T-helper 17 cell (primary cell): Measurements from ENCODE around the gene LRRFIP2. TPM values are rescaled to one million over a fixed set of nuclear protein-coding genes. Genes with fewer than 3 reads are reported as not detected.
A peak's percentile ranks its signal among the peaks of the same experiment; 100 is the strongest.

Experiments
- ATAC-seq: fragments of 150-1000 bp; cut with Tn5 transposase; 2 replicates; pipeline ENCODE4 v1.10.0; 2021; ENCODE audit warnings: mild to moderate bottlenecking, moderate library complexity
- DNase-seq, 3 donors: peaks; one replicate each; pipeline versions ENCODE4 v3.0.0 to v3.0.0-alpha.2; 2020 to 2021
- H3K9me3 ChIP-seq: one replicate; pipeline ENCODE4 v1.7.0; 2013; ENCODE audit warnings: low read length, mild to moderate bottlenecking; ENCODE audit not compliant: control insufficient read depth, poor library complexity, severe bottlenecking
- H3K27ac Mint-ChIP-seq: one replicate; pipeline ENCODE4 v1.8.0; 2022; ENCODE audit warnings: mild to moderate bottlenecking, moderate library complexity, mixed read lengths
- H3K27me3 Mint-ChIP-seq: one replicate; pipeline ENCODE4 v1.8.0; 2022; ENCODE audit warnings: mixed read lengths
- H3K36me3 Mint-ChIP-seq: one replicate; pipeline ENCODE4 v1.8.0; 2022; ENCODE audit warnings: low read depth, mixed read lengths
- H3K4me1 Mint-ChIP-seq: one replicate; pipeline ENCODE4 v1.8.0; 2022; ENCODE audit warnings: mild to moderate bottlenecking, mixed read lengths
- H3K4me3 Mint-ChIP-seq: one replicate; pipeline ENCODE4 v1.8.0; 2022; ENCODE audit warnings: mild to moderate bottlenecking, moderate library complexity, mixed read lengths
- total RNA-seq, 4 donors: library from RNA in 2 of 4; stranded (reverse) in 2 of 4; gene quantifications; one replicate each; pipeline ENCODE4 v1.2.3 and lab custom pipeline; 2022 to 2026

Gene LRRFIP2
- total RNA-seq, 2 donors from 2014 or later, result 45.4 to 51.6 TPM

DNA sequence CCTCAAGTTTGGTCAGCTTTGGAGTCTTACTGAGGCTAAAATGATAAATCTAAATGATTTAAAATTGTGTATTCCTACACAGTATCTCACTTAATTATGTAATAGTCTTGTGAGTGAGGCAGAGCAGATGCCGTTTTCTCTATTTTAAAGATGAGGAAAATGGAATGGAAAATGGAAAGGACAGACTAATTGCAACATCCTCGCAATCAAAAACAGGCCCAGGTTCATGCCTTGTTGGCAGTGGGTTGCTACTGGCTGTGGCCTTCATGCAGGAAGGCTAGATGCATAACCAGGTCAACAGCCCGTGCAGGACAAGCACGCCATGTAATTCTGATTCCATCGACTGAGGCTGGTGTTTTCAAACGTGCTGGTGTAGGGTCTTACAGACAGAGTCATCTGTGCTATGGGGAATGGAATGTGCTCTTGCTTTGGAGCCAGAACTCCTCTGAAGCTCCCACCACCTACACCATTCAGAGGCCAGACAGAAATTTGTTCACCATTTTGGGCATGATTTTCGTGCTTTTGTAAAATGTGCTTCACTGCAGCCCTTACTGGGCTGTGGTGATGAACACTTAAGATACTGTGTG, 143.2 kb downstream of the LRRFIP2 start:
- Mint-ChIP-seq H3K4me3 (no peak overlapping the region), H3K4me1 (peaks cover 3% of the 10 kb centered on the region), H3K36me3 (peaks cover 12% of the 10 kb centered on the region), H3K27ac (no peak overlapping the region), H3K27me3 (no peaks in the 10 kb centered on the region)
- DNase-seq, result no peak
- H3K9me3 ChIP-seq, result no peaks in the 10 kb centered on the region
- no peak for ATAC-seq

DNA sequence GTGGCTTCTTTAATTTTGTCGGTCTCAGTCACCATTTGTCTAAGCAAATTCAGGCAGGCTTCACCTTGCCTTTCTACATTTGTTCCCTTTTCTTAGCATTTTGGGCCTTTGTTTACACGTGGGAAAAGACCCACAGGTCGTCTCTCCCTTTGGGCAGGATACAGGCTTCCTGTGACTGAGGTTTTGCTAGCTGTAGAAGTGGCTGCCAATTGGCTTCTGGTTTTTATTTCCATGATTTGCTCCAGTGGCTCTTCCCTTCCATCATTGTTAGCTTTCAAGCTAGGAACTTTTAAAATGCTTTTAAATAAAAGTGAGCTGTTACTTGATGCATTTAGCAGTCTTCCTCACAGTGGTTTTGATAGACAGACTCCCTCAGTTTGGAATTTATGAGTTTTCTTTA, 143.8 kb downstream of the LRRFIP2 start:
- H3K4me3 Mint-ChIP-seq, result no peak overlapping the region
- no peaks in the 10 kb centered on the region for H3K9me3 ChIP-seq
- no peak overlapping the region for H3K27ac Mint-ChIP-seq
- no peak for ATAC-seq
- H3K4me1 Mint-ChIP-seq, result peaks cover 3% of the 10 kb centered on the region
- H3K27me3 Mint-ChIP-seq, result no peaks in the 10 kb centered on the region
- DNase-seq, result no peak
- H3K36me3 Mint-ChIP-seq, result peaks cover 12% of the 10 kb centered on the region

DNA sequence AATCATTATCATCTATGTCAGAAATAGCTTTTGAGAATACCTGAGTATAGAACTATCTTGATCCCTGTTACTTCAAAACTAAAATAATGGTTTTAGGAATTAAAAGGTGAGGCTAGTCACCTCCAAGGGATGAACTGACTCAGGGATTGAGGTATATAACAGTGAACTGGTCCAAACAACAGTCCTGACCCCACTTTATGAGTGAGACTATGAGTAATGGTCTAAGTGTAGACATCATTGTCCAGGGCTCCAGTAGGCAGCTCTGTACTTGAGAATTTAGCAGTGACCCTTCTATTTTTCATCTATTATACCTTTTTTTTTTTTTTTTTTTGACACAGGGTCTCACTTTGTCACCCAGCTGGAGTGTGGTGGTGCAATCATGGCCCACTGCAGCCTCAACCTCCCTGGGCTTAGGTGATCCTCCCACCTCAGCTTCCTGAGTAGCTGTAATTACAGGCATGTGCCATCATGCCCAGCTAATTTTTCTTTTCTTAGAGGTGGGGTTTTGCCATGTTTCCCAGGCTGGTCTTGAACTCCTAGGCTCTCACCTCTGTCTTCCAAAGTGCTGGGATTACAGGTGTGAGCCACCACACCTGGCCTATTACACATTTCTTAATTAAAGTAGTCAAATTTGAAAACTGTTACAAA, 144.7 kb downstream of the LRRFIP2 start:
- Mint-ChIP-seq H3K4me3 (no peak overlapping the region), H3K27me3 (no peaks in the 10 kb centered on the region), H3K27ac (peak overlapping the region; percentile 21), H3K36me3 (peaks cover 8% of the 10 kb centered on the region), H3K4me1 (peaks cover 5% of the 10 kb centered on the region)
- ATAC-seq (no peak), DNase-seq (no peak)
- H3K9me3 ChIP-seq, result no peaks in the 10 kb centered on the region

DNA sequence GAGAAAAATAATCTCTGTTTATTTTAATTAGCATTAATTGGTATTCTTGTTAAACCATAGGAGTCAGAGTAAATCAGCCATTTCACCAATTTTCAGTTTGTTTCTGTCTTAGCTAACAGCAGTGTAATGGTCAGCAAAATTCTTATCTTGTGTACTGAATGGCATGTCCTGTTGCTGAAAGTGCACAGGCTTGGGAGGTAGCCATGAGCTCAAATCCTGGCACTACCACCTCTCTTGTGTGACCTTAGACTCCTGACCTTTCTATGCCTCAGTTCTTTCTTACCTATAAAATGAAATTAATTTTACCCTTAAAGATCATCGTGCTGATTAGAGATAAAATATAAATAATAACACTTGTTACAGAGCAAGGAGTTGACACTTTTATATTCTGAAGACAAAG, 145.3 kb downstream of the LRRFIP2 start:
- Mint-ChIP-seq H3K27me3 (no peaks in the 10 kb centered on the region), H3K36me3 (peaks cover 8% of the 10 kb centered on the region), H3K27ac (no peak overlapping the region), H3K4me1 (peaks cover 5% of the 10 kb centered on the region), H3K4me3 (no peak overlapping the region)
- DNase-seq (no peak), ATAC-seq (no peak)
- H3K9me3 ChIP-seq, result no peaks in the 10 kb centered on the region

DNA sequence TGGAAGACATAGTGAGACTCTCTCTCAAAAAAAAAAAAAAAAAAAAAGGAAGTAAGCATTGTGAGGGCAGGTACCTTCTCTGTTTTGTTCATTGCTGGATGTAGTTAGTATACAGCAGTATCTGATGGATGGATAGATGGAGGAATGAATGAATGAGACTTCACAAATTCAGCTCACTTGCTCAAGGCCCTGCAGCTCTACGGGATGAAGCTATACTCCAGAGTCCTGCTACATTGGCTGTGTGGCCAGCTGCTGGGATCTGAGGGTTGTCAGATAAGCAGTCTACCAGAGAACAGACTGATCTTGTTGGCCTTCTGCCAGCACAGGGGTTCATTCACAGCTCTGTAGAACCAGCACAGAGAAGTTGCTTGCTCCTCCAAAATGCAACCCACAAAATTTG, 146.1 kb downstream of the LRRFIP2 start:
- no peak for ATAC-seq
- Mint-ChIP-seq H3K27me3 (no peaks in the 10 kb centered on the region), H3K36me3 (peaks cover 8% of the 10 kb centered on the region), H3K4me3 (no peak overlapping the region), H3K4me1 (peaks cover 5% of the 10 kb centered on the region), H3K27ac (no peak overlapping the region)
- no peaks in the 10 kb centered on the region for H3K9me3 ChIP-seq
- DNase-seq, result no peak

DNA sequence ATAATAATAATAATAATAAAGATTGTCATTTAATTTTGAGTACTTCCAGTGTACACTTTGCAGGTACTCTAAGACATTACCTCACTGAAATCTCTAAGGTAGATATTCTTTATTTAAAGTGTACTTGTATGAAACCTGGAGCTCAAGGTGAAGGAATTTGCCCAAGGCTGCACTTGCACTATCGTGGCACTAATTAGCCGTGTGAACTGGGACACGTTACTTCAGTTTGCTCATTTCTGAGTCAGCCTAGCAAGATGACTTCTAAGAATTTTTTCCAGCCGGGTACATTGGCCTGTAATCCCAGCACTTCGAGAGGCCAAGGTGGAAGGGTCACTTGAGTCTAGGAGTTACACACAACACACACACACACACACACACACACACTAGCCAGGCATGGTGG, 147.5 kb downstream of the LRRFIP2 start:
- H3K27me3 Mint-ChIP-seq, result no peaks in the 10 kb centered on the region
- peaks cover 7% of the 10 kb centered on the region for H3K4me1 Mint-ChIP-seq
- no peak overlapping the region for H3K4me3 Mint-ChIP-seq
- H3K27ac Mint-ChIP-seq, result no peak overlapping the region
- peaks cover 8% of the 10 kb centered on the region for H3K36me3 Mint-ChIP-seq
- no peaks in the 10 kb centered on the region for H3K9me3 ChIP-seq
- ATAC-seq, result no peak
- no peak for DNase-seq

DNA sequence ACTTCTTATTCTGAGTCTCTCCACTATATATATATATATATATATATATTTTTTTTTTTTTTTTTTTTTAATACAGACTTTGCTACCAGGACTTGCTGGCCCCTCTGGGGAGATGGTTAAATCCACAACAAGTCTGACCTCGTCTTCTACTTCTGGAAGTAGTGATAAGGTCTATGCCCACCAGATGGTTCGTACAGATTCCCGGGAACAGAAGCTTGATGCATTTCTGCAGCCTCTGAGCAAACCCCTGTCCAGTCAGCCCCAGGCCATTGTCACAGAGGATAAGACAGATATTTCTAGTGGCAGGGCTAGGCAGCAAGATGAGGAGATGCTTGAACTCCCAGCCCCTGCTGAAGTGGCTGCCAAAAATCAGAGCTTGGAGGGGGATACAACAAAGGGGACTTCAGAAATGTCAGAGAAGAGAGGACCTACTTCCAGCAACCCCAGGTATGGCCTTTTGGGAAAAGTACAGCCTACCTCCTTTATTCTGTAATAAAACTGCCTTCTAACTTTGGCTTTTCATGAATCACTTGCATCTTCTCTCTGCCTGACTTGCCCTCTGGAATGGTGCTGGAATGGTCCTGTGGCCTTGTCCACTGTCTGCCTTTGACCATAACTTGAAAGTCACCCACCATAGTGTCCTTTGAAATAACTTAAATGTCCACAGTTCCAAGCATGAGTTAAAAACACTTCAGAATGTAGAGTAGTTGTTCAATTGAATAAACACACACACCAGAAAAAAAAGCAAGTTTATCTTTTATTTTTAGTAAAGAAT, 148.6 kb downstream of the LRRFIP2 start:
- no peak overlapping the region for H3K4me3 Mint-ChIP-seq
- no peak for DNase-seq
- ATAC-seq, result no peak
- H3K9me3 ChIP-seq, result no peaks in the 10 kb centered on the region
- no peaks in the 10 kb centered on the region for H3K27me3 Mint-ChIP-seq
- H3K27ac Mint-ChIP-seq, result no peak overlapping the region
- peaks cover 7% of the 10 kb centered on the region for H3K4me1 Mint-ChIP-seq
- peaks cover 11% of the 10 kb centered on the region for H3K36me3 Mint-ChIP-seq

DNA sequence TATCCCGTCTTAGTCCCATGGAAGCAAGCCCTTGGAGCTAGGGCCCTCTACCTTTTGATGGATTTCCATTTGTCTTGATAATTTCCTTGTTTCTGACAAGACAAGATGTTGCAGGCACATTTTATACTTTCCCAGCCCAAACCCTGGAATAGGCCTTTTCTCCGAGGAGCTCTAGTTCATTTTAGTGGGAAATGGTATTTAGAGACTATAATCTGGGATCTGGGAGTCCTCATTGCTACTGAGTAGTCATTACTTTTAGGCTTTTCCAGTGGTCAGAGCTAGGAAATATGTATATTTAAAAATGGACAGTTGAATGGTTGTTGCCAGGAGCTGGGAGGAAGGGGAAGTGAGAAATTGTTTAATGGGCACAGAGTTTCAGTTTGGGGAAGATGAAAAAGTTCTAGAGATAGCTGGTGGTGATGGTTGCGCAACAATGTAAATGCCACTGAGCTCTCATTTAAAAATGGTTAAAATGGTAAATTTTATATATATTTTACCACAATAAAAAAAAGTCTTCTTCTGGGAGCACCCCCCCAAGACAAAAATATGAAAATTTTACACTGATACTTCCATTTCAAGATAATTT, 149.5 kb downstream of the LRRFIP2 start:
- Mint-ChIP-seq H3K27me3 (no peaks in the 10 kb centered on the region), H3K27ac (peak overlapping the region; percentile 24), H3K4me1 (peaks cover 7% of the 10 kb centered on the region), H3K36me3 (peaks cover 11% of the 10 kb centered on the region), H3K4me3 (no peak overlapping the region)
- ATAC-seq (no peak), DNase-seq (no peak)
- H3K9me3 ChIP-seq, result no peaks in the 10 kb centered on the region

DNA sequence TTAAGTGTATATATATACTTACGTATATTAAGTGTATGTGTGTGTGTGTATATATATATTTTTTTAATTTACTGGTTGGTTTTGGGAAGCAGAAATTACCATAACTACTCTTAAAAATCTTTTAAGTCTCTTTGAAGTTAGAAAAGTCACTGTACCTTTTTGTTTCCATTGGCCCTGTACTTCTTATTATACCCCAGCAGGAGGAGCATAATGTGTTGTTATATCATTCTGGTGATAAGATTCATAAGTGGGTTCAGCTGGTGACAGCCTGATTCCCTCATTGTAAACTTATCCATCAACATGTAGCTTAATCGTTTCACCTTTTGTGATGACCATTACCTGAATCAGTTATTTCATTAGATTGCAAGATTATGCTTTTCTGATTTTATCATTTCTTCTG, 150.3 kb downstream of the LRRFIP2 start:
- Mint-ChIP-seq H3K4me3 (no peak overlapping the region), H3K27me3 (no peaks in the 10 kb centered on the region), H3K27ac (no peak overlapping the region), H3K4me1 (peaks cover 7% of the 10 kb centered on the region), H3K36me3 (peaks cover 11% of the 10 kb centered on the region)
- ATAC-seq (peak; percentile 55), DNase-seq (no peak)
- H3K9me3 ChIP-seq, result no peaks in the 10 kb centered on the region

DNA sequence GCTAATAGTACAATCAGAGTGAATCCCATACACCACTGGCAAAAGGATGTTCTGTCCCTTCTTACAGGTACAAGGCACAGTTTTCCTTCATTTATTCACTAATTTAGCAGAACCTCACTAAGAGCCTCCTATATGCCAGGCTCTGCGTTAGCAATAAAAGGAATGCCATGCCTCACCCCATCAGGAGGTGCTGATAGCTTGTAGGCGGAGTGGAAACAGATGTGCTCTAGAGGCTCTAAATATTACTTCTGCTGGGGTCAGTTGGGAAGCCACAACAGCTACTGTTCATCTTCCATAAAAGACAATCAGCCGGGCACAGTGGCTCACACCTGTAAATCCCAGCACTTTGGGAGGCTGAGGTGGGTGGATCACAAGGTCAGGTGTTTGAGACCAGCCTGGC, 156.7 kb downstream of the LRRFIP2 start:
- peaks cover 5% of the 10 kb centered on the region for H3K4me1 Mint-ChIP-seq
- H3K27me3 Mint-ChIP-seq, result no peaks in the 10 kb centered on the region
- H3K4me3 Mint-ChIP-seq, result no peak overlapping the region
- no peaks in the 10 kb centered on the region for H3K9me3 ChIP-seq
- no peak overlapping the region for H3K27ac Mint-ChIP-seq
- H3K36me3 Mint-ChIP-seq, result peaks cover 16% of the 10 kb centered on the region
- DNase-seq (no peak), ATAC-seq (no peak)

DNA sequence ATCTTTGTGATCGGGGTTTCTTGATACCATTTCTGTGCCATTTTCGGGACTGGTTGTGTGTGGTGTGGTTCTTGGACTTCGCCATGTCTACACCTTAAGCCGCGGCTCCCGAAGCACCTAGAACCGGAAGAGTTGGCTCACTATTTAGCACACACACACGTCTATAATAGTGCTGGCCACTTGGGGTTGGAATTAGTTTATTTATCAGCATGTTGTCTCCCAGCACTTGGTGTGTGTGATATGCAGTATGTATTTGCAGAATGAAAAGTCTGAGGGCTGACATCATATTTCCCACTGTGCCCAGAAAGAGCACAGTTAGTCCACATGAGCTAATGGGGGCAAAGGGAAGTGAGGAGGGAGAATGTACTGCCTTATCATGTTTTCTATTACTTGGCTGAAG, 157.5 kb downstream of the LRRFIP2 start:
- Mint-ChIP-seq H3K36me3 (peaks cover 14% of the 10 kb centered on the region), H3K4me1 (no peaks in the 10 kb centered on the region), H3K4me3 (no peak overlapping the region), H3K27me3 (no peaks in the 10 kb centered on the region), H3K27ac (peak overlapping the region; percentile 56)
- no peaks in the 10 kb centered on the region for H3K9me3 ChIP-seq
- DNase-seq, result no peak
- ATAC-seq, result no peak

DNA sequence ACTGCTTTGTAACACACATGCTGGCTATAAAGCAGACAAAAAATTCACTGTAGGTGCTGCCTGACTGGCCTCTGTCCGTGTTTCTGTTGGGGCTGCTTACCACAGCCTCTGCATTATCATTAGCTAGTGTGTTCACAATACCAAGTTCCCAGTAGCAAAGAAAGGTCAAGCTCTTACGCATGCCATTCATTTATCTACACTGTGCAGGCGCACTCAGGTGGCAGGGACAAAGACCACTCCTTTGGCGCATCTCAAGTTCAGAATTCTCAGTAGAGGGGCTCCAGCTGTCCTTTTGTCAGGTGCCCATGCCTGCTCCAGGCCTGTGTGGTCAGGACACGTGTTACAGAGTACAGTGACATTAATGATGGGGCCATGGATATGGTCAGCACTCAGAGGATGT, 158.7 kb downstream of the LRRFIP2 start:
- peaks cover 11% of the 10 kb centered on the region for H3K36me3 Mint-ChIP-seq
- DNase-seq (no peak), ATAC-seq (no peak)
- H3K27ac Mint-ChIP-seq, result no peak overlapping the region
- H3K4me3 Mint-ChIP-seq, result no peak overlapping the region
- no peaks in the 10 kb centered on the region for H3K9me3 ChIP-seq
- H3K4me1 Mint-ChIP-seq, result peaks cover 2% of the 10 kb centered on the region
- no peaks in the 10 kb centered on the region for H3K27me3 Mint-ChIP-seq

DNA sequence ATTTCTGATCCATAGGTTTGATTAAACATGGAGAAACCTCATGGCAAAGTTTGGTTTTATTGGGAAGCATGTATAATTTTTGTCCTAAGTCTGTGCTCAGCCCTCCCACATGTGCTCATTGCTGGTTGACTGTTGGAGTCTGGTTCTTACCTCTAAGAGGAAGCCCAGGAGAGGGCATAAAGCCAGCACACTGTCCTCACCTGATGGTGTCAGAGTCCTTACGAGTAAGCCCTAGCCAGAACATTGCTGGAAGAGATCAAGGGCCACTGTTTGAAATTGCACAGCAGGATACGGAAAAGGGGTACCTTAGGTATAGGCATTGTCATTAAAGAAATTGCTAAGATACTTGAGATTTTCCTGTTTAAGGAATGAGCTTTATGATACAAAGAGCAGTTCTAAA, 159.8 kb downstream of the LRRFIP2 start:
- no peak overlapping the region for H3K27ac Mint-ChIP-seq
- peaks cover 11% of the 10 kb centered on the region for H3K36me3 Mint-ChIP-seq
- no peak overlapping the region for H3K4me3 Mint-ChIP-seq
- DNase-seq (no peak), ATAC-seq (no peak)
- H3K4me1 Mint-ChIP-seq, result peaks cover 2% of the 10 kb centered on the region
- no peaks in the 10 kb centered on the region for H3K27me3 Mint-ChIP-seq
- no peaks in the 10 kb centered on the region for H3K9me3 ChIP-seq
